ENCODE data around the gene LRCH1. TPM values are rescaled to one million over a fixed set of nuclear protein-coding genes. Genes with fewer than 3 reads are reported as not detected.
A peak's percentile ranks its signal among the peaks of the same experiment; 100 is the strongest.

Gene LRCH1
- total RNA-seq, 4 donors from 2014 or later: 54.3 to 72.2 (median 57.4) TPM

- no peak for TF ChIP-seq CTCF (IDR thresholded peaks at IDR 0.05)
- no peak for TF ChIP-seq POLR2A (IDR thresholded peaks at IDR 0.05)
- TF ChIP-seq POLR2AphosphoS5 (IDR thresholded peaks at IDR 0.05): no peak
- Histone ChIP-seq H3K9me3 (no peaks in the 10 kb centered on the region), H3K36me3 (peaks cover 0 to 64% of the 10 kb centered on the region in 2 donors), H3K27me3 (no peaks in the 10 kb centered on the region), H3K4me3 (no peak overlapping the region), H3K27ac (no peak overlapping the region), H3K4me1 (peaks cover 4 to 35% (median 6%) of the 10 kb centered on the region in 3 donors)
- ATAC-seq: no peak
These were observed 218.7 kb downstream of the LRCH1 start for GRCh38 chr13:46771693-46772092.

- H3K9me3 ChIP-seq: no peaks in the 10 kb centered on the region
- H3K4me3 ChIP-seq: no peak overlapping the region
- H3K36me3 ChIP-seq: peaks cover 0 to 80% of the 10 kb centered on the region in 2 donors
- peaks cover 4 to 48% (median 6%) of the 10 kb centered on the region in 3 donors for H3K4me1 ChIP-seq
- no peaks in the 10 kb centered on the region for H3K27me3 ChIP-seq
- H3K27ac ChIP-seq: peak overlapping the region in 1 of 4 donors; percentile 65
- ATAC-seq: no peak
- TF ChIP-seq CTCF (IDR thresholded peaks at IDR 0.05) (no peak), POLR2AphosphoS5 (IDR thresholded peaks at IDR 0.05) (no peak), EP300 (IDR thresholded peaks at IDR 0.05) (no peak), POLR2A (IDR thresholded peaks at IDR 0.05) (no peak)
- 24 to 25% methylated on average over 2 of the region's 2 CpGs for WGBS, 2 donors (ENCODE audit: low coverage in 1 of 2)
These were observed 220.6 kb downstream of the LRCH1 start for GRCh38 chr13:46773541-46773940.

GRCh38 chr13:46775385-46776107 is 222.6 kb downstream of the LRCH1 start:
- TF ChIP-seq POLR2A (IDR thresholded peaks at IDR 0.05) (no peak), CTCF (IDR thresholded peaks at IDR 0.05) (no peak), POLR2AphosphoS5 (IDR thresholded peaks at IDR 0.05) (no peak), EP300 (IDR thresholded peaks at IDR 0.05) (no peak)
- ATAC-seq: peak; percentile 39
- no peaks in the 10 kb centered on the region for H3K9me3 ChIP-seq
- 51 to 61% methylated on average over 6 to 8 of the region's 8 CpGs for WGBS, 2 donors (ENCODE audit: low coverage in 1 of 2)
- no peak overlapping the region for H3K4me3 ChIP-seq
- peaks cover 0 to 86% of the 10 kb centered on the region in 2 donors for H3K36me3 ChIP-seq
- H3K27me3 ChIP-seq: no peaks in the 10 kb centered on the region
- H3K4me1 ChIP-seq: peaks cover 4 to 65% (median 6%) of the 10 kb centered on the region in 3 donors
- H3K27ac ChIP-seq: peak overlapping the region; percentile 21 to 71 (median 52)

GRCh38 chr13:46778095-46778494 is 225.1 kb downstream of the LRCH1 start:
- 67 to 100% methylated on average over 1 to 3 of the region's 3 CpGs for WGBS, 2 donors (ENCODE audit: low coverage in 1 of 2)

More at GRCh38 chr13:46778095-46778494, 225.1 kb downstream of the LRCH1 start:
- H3K4me3 ChIP-seq: no peak overlapping the region
- no peak for ATAC-seq
- no peaks in the 10 kb centered on the region for H3K27me3 ChIP-seq
- TF ChIP-seq CTCF (IDR thresholded peaks at IDR 0.05) (no peak), EP300 (IDR thresholded peaks at IDR 0.05) (no peak), POLR2A (IDR thresholded peaks at IDR 0.05) (no peak), POLR2AphosphoS5 (IDR thresholded peaks at IDR 0.05) (no peak)
- H3K27ac ChIP-seq: peak overlapping the region in 3 of 4 donors; percentile 7 to 65 (median 14)
- H3K4me1 ChIP-seq: peaks cover 4 to 76% (median 6%) of the 10 kb centered on the region in 3 donors
- H3K9me3 ChIP-seq: no peaks in the 10 kb centered on the region
- peaks cover 0 to 81% of the 10 kb centered on the region in 2 donors for H3K36me3 ChIP-seq
